B cell (primary cell): ENCODE results near the gene ARHGEF4. TPM values are rescaled to one million over a fixed set of nuclear protein-coding genes. Genes with fewer than 3 reads are reported as not detected.

Experiments used
- ATAC-seq: fragments of 200-7000 bp; cut with Tn5 transposase; one replicate; pipeline ENCODE4 v1.10.0; 2021; ENCODE audit warnings: low read depth, mild to moderate bottlenecking, moderate number of reproducible peaks, moderate library complexity
- CTCF ChIA-PET: fragments of 350-600 bp; sonication (Branson Sonifier 250); formaldehyde crosslinking; loops from one replicate; lab custom pipeline; 2021; ENCODE audit warnings: antibody characterized with exemption, inconsistent platforms; lab: Charles Lee
- POLR2A ChIA-PET: fragments of 350-600 bp; sonication (Branson Sonifier 250); formaldehyde crosslinking; loops from one replicate; lab custom pipeline; 2021; ENCODE audit warnings: antibody characterized with exemption; lab: Charles Lee
- DNase-seq: peaks from one replicate; pipeline ENCODE4 v3.0.0; 2013
- H2AFZ ChIP-seq: 2 replicates; pipeline ENCODE4 v1.6.1; 2012; ENCODE audit warnings: mild to moderate bottlenecking, low read depth, low read length; ENCODE audit not compliant: insufficient read depth, poor library complexity, severe bottlenecking
- H3K27ac ChIP-seq, 2 donors: 1 replicate in 1 of 2; 2 replicates in 1 of 2; pipeline ENCODE4 v1.5.1; 2012 to 2013; ENCODE audit warnings: low read length in 2 of 2, mild to moderate bottlenecking in 2 of 2, moderate library complexity in 1 of 2
- H3K27me3 ChIP-seq, 4 experiments: fragments of 200-600 bp in 1 of 4; sonication (generic) in 1 of 4; replicated peaks in 1 of 4; 1 replicate in 2 of 4; 2 replicates in 2 of 4; pipeline versions ENCODE4 v1.6.1 to v1.7.0; 2013 to 2016; ENCODE audit warnings: low read length in 3 of 4, mild to moderate bottlenecking in 2 of 4, mixed read lengths in 1 of 4, moderate library complexity in 1 of 4; ENCODE audit not compliant: insufficient read depth in 4 of 4, control insufficient read depth in 3 of 4; ENCODE audit errors: control extremely low read depth in 1 of 4
- H3K36me3 ChIP-seq, 2 experiments: replicated peaks in 1 of 2; 1 replicate in 1 of 2; 2 replicates in 1 of 2; pipeline versions ENCODE4 v1.6.1 to v1.7.1; 2013; ENCODE audit warnings: low read length in 1 of 2; ENCODE audit not compliant: insufficient read depth in 2 of 2, control insufficient read depth in 1 of 2; ENCODE audit errors: control extremely low read depth in 1 of 2, extremely low read depth in 1 of 2
- H3K4me1 ChIP-seq, 2 donors: fragments of 200-600 bp in 1 of 2; sonication (generic) in 1 of 2; 1 replicate in 1 of 2; 2 replicates in 1 of 2; pipeline versions ENCODE4 v1.5.1 to v1.6.1; 2013 to 2017; ENCODE audit warnings: low read length in 2 of 2; ENCODE audit not compliant: control insufficient read depth in 2 of 2, insufficient read depth in 2 of 2
- H3K4me2 ChIP-seq: replicated peaks from 2 replicates; pipeline ENCODE3; 2012; ENCODE audit warnings: mild to moderate bottlenecking, low read depth, low read length; ENCODE audit not compliant: poor library complexity, severe bottlenecking
- H3K4me3 ChIP-seq, 5 experiments: fragments of 200-600 bp in 1 of 5; sonication (generic) in 1 of 5; 1 replicate in 3 of 5; 2 replicates in 2 of 5; pipeline versions ENCODE4 v1.5.1 to v1.7.0; 2011 to 2016; ENCODE audit warnings: low read length in 4 of 5, mild to moderate bottlenecking in 4 of 5, low read depth in 2 of 5, control low read depth in 1 of 5, moderate library complexity in 1 of 5; ENCODE audit not compliant: insufficient read depth in 1 of 5; ENCODE audit errors: control extremely low read depth in 1 of 5, extremely low read depth in 1 of 5
- H3K79me2 ChIP-seq: fragments of 200-600 bp; sonication (generic); one replicate; pipeline ENCODE4 v1.6.0; 2016; ENCODE audit warnings: low read length; ENCODE audit not compliant: control insufficient read depth, insufficient read depth
- H3K9ac ChIP-seq: fragments of 200-600 bp; sonication (generic); 2 replicates; pipeline ENCODE4 v1.6.1; 2017; ENCODE audit warnings: mild to moderate bottlenecking, low read length, moderate library complexity
- H3K9me3 ChIP-seq, 3 donors: one replicate each; pipeline versions ENCODE4 v1.6.1 to v1.7.1; 2013; ENCODE audit warnings: low read length in 2 of 3; ENCODE audit not compliant: control insufficient read depth in 2 of 3, insufficient read depth in 1 of 3; ENCODE audit errors: control extremely low read depth in 1 of 3
- H4K20me1 ChIP-seq: 2 replicates; pipeline ENCODE4 v1.6.0; 2012; ENCODE audit warnings: mild to moderate bottlenecking, low read length; ENCODE audit not compliant: insufficient read depth, control insufficient read depth, poor library complexity, severe bottlenecking
- H3K27ac Mint-ChIP-seq: one replicate; pipeline ENCODE4 v1.8.0; 2021; ENCODE audit warnings: mixed read lengths
- H3K27me3 Mint-ChIP-seq: one replicate; pipeline ENCODE4 v1.8.0; 2021; ENCODE audit warnings: mixed read lengths
- H3K4me1 Mint-ChIP-seq: one replicate; pipeline ENCODE4 v1.8.0; 2021; ENCODE audit warnings: mixed read lengths
- H3K4me3 Mint-ChIP-seq: one replicate; pipeline ENCODE4 v1.8.0; 2021; ENCODE audit warnings: mixed read lengths
- H3K9me3 Mint-ChIP-seq: one replicate; pipeline ENCODE4 v1.8.0; 2022; ENCODE audit warnings: mixed read lengths; ENCODE audit not compliant: insufficient read depth
- CTCF ChIP-seq: fragments of 200-600 bp; IDR thresholded peaks from one replicate; pipeline ENCODE4 v1.8.0; 2022; ENCODE audit warnings: antibody characterized with exemption, mild to moderate bottlenecking
- EZH2 ChIP-seq: IDR thresholded peaks from 2 replicates; pipeline ENCODE4 v1.6.1; 2012; ENCODE audit warnings: borderline replicate concordance, low read depth, mild to moderate bottlenecking, moderate library complexity, low read length; ENCODE audit not compliant: insufficient read depth, poor library complexity, severe bottlenecking
- WGBS: methylation state at CpG from one replicate; pipeline ENCODE4 v1.1.5; 2013; ENCODE audit warnings: missing lambda C conversion rate; ENCODE audit not compliant: insufficient coverage; 5-methylcytosine and 5-hydroxymethylcytosine counted together
- intact Hi-C: fragments of 100-400 bp; cut with micrococcal nuclease; formaldehyde crosslinking; loops from one replicate; pipeline ENCODE4 v1.10.0; 2022
- polyA plus RNA-seq: library from polyadenylated mRNA; depleted of rRNA; stranded (reverse); fragments of >200 nt; gene quantifications from 2 replicates; pipeline ENCODE4 v1.2.3, GENCODE V29; 2012
- total RNA-seq, 2 donors: library from RNA; stranded (reverse); fragments of 120-200 nt in 1 of 2; gene quantifications; 1 replicate in 1 of 2; 2 replicates in 1 of 2; pipeline versions ENCODE4 v1.2.3 to v1.2.4, GENCODE V29; 2013 to 2022

Gene ARHGEF4
- total and polyA plus RNA-seq, 2 donors (not counting 1 experiment from before 2014, with no cell fraction given): 2.1 TPM; not detected in 1

- H3K9me3 Mint-ChIP-seq: no peaks in the 10 kb centered on the region
- Histone ChIP-seq H3K9ac (no peak overlapping the region), H3K4me1 (no peaks in the 10 kb centered on the region), H3K36me3 (no peaks in the 10 kb centered on the region), H3K4me2 (no peak overlapping the region), H3K79me2 (no peaks in the 10 kb centered on the region), H3K27ac (no peak overlapping the region), H4K20me1 (no peaks in the 10 kb centered on the region), H3K27me3 (no peaks in the 10 kb centered on the region), H3K4me3 (no peak overlapping the region), H3K9me3 (peaks cover 0 to 5% (median 3%) of the 10 kb centered on the region in 3 donors), H2AFZ (no peak overlapping the region)
- POLR2A ChIA-PET: no interaction called here
- DNase-seq (no peak), ATAC-seq (peak; percentile 14)
- no peak overlapping the region for H3K27ac Mint-ChIP-seq
- intact Hi-C loops: no loop called here
- peaks cover 19% of the 10 kb centered on the region for H3K27me3 Mint-ChIP-seq
- peaks cover 9% of the 10 kb centered on the region for H3K4me1 Mint-ChIP-seq
- H3K4me3 Mint-ChIP-seq: no peak overlapping the region
- CTCF ChIA-PET: interaction anchor here (2.3 kb wide), 1 partner anchor 18 kb away, joined by 8 read pairs; no protein-coding TSS in a partner anchor
- no peak for TF ChIP-seq EZH2
- no peak for TF ChIP-seq CTCF
- 57% methylated on average over 3 of the region's 4 CpGs for WGBS
These were observed 55.3 kb downstream of the ARHGEF4 start for GRCh38 chr2:130891966-130892365.

- Histone ChIP-seq H3K27ac (no peak overlapping the region), H3K4me1 (no peaks in the 10 kb centered on the region), H4K20me1 (no peaks in the 10 kb centered on the region), H3K36me3 (no peaks in the 10 kb centered on the region), H3K27me3 (no peaks in the 10 kb centered on the region), H3K4me3 (no peak overlapping the region), H3K79me2 (no peaks in the 10 kb centered on the region), H3K4me2 (no peak overlapping the region), H3K9ac (no peak overlapping the region), H3K9me3 (peaks cover 0 to 5% (median 3%) of the 10 kb centered on the region in 3 donors), H2AFZ (no peak overlapping the region)
- POLR2A ChIA-PET: no interaction called here
- WGBS: 90% methylated on average over 14 of the region's 18 CpGs
- intact Hi-C loops: no loop called here
- no peak for DNase-seq
- ATAC-seq: no peak
- Mint-ChIP-seq H3K4me3 (no peak overlapping the region), H3K4me1 (peaks cover 9% of the 10 kb centered on the region), H3K27me3 (peaks cover 16% of the 10 kb centered on the region), H3K9me3 (no peaks in the 10 kb centered on the region), H3K27ac (no peak overlapping the region)
- CTCF ChIA-PET: no interaction called here
- no peak for TF ChIP-seq CTCF
- TF ChIP-seq EZH2: no peak
These were observed 56.4 kb downstream of the ARHGEF4 start for GRCh38 chr2:130892793-130893785.
